ENCODE measurements around the gene ATP13A4. TPM values are rescaled to one million over a fixed set of nuclear protein-coding genes. Genes with fewer than 3 reads are reported as not detected.

Gene ATP13A4
- polyA plus RNA-seq, 3 donors = 1.1 to 3.0 (median 1.6) TPM

DNA sequence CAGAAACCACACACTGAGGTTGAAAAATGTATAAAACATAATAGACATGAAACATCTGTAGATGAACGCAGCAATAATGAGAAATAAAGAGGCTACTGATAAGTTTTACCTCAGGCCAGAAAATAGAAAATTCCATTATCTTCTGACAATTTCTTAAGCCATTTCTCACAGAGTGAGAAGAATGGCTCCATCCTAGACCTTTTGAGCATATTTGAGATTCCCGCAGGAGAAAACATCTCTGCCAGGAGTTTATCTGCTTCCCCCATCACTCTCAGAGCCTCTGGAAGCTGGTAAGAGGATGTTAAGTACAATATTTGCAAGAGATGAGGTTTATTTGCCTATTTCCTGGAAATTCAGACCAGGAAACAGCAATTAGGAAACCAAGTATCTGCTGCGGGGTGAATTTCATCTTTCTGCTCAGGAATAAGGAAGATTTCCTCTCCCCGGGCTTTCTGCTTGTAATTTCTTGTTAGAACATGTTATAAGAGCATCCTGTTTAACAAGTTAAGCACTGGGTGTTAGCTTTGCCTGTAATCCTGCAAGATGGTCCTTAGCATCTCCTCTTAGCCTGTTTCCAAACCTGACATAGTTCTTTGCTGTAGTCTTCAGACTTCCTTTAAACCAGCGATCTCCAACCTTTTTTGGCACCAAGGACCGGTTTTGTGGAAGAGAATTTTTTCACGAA, 54.8 kb downstream of the ATP13A4 start:
- DNase-seq = no peak

GRCh38 chr3:193499136-193499770, 55.4 kb downstream of the ATP13A4 start:
- no peak for DNase-seq

- no peak for DNase-seq
Observed at GRCh38 chr3:193498215-193498614, 56.5 kb downstream of the ATP13A4 start.

DNA sequence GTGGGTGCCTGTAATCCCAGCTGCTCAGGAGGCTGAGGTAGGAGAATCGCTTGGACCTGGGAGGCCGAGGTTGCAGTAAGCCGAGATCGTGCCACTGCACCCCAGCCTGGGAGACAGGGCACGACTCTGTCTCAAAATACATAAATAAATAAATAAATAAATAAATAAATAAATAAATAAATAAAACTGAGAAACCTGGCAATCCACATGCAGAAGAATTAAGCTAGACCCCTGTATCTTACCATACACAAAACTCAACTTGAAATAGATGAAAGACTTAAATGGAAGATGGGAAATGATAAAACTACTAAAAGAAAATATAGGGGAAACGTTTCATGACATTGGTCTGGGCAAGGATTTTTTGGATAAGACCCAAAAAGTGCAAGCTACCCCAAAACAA, 58.0 kb downstream of the ATP13A4 start:
- DNase-seq = no peak

DNA sequence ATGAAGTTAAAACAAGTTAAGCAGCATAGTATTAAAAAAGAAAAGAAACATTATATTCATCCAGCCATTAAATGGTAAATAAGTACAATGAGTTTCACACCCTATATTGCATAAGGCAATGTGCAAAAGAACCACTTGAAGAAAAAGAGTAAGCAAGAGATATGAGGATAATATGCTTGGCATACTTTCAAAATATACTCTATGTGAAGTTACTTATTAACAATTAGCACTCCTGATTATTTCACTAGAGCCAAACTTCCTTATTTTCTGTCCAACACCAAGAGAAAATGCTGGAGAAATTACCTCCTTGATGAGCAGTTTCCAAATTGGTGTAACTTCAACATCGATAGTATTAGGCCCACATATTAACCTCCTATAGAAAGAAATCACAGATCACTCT, 63.7 kb downstream of the ATP13A4 start:
- no peak for DNase-seq

DNA sequence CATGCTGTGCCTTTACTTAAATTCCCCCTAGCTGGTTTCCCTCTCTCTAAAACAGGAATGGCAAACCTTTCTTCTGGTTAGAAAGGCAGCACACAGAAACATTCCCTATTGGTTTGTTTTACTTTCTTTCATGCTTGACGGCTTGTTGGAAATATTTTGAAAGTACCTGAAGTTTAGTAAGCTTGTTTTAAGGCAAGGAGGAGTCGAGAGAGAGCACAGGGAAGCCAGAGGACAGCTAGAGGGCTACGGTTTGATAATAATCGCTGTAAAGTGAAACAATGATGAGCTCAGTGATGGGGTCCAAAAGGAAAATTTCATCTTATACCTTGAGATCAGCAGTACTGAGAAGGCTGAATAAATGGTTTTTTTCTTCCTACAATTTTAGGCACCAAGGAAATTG, 64.1 kb downstream of the ATP13A4 start:
- DNase-seq = no peak

DNA sequence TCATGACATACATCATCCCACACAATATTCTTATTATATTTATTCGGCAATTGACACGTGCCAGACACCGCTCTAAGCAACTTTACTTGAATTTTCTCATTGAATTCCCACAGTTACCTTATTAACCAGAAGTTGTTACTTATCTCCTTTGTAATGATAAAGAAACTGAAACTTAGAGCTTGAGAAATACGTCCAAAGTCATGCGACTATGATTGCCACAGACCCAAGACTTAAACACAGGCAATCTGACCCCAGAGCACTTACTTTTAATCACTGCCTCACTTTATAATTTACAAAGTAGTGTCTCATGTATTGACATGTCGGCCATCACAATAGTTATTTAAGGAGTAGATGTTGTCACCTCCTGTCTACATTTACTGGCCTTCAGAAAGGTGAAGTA, 64.7 kb downstream of the ATP13A4 start:
- no peak for DNase-seq

- DNase-seq = no peak
Observed at GRCh38 chr3:193488741-193489140, 66.0 kb downstream of the ATP13A4 start.

GRCh38 chr3:193483988-193484539, 70.6 kb downstream of the ATP13A4 start:
- no peak for DNase-seq

DNA sequence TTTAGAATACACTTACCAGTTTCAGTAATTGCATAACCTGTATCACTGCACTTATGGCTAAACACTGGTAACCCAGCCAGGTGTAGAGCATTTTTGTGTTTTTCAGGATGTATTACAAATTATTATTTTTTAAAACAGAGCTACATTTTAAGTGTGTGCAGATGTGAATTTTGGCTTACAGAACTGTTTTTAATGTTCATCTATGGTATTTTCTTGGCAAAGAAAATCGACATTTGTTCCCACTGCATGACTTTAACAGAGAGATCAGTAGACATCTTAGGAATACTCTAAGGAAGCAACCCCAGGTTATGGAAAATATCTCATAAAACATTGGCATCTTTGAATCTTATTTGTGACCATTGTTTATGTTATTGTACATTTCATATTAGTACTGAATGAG, 73.3 kb downstream of the ATP13A4 start:
- no peak for DNase-seq

GRCh38 chr3:193474446-193474845, 80.2 kb downstream of the ATP13A4 start:
- no peak for DNase-seq

- no peak for DNase-seq
Observed at GRCh38 chr3:193470710-193471109, 84.0 kb downstream of the ATP13A4 start.

- DNase-seq = no peak
Observed at GRCh38 chr3:193465992-193466608, 88.6 kb downstream of the ATP13A4 start.

DNA sequence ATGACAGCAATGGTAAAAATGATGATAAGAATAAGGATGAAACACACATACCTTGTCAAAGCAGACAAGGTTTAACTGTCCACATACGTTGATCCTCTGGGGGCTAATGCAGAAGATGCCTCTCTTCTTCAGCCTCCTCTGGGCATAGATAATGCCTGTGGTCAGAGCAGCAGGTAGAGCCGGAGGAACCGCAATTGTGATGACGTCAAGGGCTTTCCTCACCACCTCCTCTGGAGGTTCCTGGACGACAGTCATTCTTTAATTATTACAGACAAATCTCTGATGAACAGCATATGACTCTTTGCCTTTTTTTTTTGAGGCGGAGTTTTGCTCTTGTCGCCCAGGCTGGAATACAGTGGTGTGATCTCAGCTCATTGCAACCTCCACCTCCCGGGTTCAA, 89.8 kb downstream of the ATP13A4 start:
- no peak for DNase-seq

GRCh38 chr3:193457526-193457925, 97.2 kb downstream of the ATP13A4 start:
- no peak for DNase-seq

DNA sequence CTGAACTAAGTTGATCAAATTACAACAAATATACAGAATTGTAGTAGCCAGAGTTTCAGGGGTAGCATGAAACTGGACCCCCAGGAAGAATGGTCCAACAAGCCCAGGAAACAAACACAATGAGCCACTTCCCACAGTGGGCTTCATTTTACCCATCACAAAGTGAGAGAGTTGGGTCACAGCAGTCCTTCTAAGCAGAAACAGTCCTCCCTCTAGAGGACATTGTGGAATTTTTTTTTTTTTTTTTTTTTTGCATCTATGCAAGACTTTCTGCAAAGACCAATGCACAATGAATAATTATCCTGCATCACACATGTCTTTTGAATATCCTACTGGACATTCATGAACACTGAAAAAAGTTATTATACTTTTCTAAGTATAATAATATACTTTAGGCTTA, 102.4 kb downstream of the ATP13A4 start:
- no peak for DNase-seq

DNA sequence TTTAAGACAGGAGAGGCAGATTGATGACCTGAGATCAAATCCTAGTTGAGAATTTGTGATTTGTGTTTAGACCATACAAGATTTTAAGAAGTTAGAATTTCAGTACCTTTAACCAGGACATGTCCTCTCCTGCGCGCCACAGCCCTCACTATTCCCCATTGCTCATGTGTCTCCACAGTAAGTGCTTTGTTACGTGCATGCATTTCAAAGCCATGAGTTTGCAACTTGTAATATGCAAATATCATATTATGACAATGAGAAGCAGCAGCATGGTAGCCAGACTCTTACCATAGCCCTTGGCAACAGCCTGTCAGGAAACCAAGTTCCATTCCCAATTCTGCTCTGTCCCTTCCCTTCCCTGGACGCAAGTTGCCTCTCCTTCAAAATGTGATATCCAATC, 102.8 kb downstream of the ATP13A4 start:
- no peak for DNase-seq

DNA sequence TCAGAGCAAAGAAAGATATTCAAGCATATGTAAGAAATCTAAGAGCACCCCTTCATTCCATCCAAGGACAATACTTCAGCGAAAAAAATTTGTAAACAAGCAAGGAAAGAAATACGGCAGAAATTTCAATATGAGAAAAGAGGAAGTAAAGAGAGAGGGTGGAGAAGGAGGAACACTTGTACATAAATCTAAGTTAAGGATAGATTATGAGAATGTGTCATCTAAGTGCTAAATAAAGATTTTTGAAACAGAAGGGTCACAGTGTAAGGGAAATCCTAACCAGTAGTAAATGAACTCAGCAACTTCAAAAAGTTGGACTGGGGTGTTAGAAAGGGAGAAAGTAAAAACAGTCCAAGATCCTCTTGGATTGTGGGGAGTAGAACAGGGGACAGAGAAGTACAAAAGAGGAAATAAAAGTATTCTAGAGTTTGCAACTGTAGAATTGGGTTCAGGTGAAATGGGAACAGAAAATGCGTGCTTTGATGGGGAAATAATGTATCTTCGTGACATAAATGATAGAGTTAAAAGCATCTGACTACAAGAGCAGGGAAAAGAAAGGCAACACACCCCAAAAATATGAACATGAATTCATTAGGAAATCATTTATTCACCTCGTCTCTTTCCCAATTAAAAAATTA, 107.6 kb downstream of the ATP13A4 start:
- DNase-seq = no peak

- DNase-seq = no peak
Observed at GRCh38 chr3:193439423-193439822, 115.3 kb downstream of the ATP13A4 start.

- DNase-seq = no peak
Observed at GRCh38 chr3:193418576-193419373, 135.9 kb downstream of the ATP13A4 start.

- DNase-seq = no peak
Observed at GRCh38 chr3:193416629-193417028, 138.1 kb downstream of the ATP13A4 start.

DNA sequence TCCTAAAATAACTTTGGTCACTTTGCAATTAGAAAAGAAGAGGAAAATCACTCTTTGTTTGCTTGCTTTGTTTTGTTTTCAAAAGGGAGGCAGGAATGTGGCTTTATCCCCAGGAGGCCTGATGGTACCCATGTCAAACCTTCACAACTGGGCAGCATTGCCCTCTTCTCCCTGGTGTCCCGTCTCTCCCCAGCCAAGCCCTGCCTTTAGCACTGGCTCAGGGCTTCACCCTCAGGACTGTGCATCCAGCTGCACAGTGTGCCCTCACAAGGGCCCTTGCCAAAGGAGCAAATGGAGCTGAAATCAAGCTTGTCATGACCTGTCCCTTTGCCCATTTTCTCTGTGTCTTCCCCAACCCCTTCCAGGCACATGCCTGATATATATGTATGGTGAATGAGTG, 147.0 kb downstream of the ATP13A4 start:
- no peak for DNase-seq

Data from renal pelvis (tissue), 4 donors.